GM20431 (cell line): ENCODE measurements around the gene FAM89A.

ENCODE experiments used
- in situ Hi-C: fragments of 300-500 bp; cut with MseI, MboI; formaldehyde crosslinking; loops from one replicate; pipeline ENCODE4 v1.15.0; 2020; ENCODE audit warnings: low sequenced_read_pairs; ENCODE audit not compliant: unreplicated experiment

Gene FAM89A

DNA sequence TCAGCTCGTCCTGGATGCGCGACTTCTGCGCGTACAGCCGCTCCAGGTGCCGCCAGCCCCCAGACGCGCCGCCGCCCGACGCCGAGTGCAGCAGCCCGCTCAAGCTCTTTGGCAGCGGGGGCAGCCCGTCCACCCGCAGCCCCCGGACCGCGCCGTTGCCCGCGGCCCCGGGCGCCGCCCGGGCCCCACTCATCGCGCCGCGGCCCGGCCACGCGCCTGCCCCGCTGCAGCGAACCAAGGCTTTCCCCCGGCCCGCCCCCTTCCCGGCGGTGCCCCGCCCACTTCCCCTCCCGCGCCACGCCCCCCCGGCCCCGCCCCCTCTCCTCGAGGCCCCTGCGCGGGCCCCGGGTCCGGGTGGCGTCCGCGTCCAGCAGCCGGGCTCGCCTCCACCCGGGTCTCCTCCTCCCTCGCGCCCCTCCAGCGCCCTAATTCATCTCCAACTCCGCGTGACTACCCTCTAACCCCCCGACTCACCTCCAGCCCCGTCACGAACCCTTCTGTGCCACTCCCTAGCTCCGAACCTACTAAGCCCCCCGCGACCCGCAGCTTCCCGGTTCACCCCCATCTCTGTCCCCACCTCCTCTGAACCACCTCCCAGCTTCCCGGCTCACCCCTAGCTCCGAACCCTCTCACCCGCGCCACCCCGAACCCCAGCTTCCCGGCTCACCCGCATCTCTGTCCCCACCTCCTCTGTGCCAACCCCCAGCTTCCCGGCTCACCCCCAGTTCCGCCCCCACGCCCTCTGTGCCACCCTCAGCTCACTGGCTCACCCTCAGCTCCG, at the start of gene FAM89A:
FAM89A (minus strand) TSS at position 236 of the 781 bp plus-strand sequence; CDS start at position 193, 43 bp downstream.
- in situ Hi-C loops = no loop called here

DNA sequence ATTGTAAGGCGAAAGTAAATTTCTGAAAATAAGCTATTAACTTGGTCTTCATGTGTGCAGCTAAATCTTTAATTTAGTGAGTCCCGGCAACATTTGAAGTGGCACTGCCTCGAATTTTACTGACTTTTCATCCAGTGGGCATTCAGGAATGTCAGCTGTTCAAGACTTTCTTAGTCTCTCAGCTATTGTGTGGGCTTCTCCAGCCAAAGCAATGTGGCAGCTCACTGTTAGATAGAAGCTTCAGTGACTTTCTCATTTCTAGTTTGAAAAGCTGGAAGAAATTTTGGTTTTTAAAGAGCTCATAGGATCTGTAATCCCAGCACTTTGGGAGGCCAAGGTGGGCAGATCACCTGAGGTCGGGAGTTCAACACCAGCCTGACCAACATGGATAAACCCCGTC, 44.3 kb upstream of the FAM89A start:
- in situ Hi-C loops = no loop called here

DNA sequence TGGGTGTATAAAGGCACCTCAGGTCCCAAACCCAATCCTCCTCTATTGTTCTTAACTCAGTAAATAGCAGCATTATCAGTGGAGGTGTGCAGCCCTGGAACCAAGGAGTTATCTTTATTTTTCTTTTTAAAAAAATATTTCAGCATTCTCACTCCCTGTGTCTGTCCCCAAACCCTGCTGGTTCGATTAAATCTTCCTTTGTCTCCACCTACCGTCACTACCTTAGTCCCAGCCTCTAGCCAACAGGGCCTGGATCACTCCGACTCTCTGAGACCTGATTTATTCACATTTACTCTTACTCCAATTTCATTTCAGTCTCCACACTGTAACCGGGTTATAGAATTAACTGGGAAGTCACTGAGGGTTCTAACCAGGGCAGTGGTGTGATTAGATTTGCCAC, 39.1 kb upstream of the FAM89A start:
- in situ Hi-C loops = no loop called here

DNA sequence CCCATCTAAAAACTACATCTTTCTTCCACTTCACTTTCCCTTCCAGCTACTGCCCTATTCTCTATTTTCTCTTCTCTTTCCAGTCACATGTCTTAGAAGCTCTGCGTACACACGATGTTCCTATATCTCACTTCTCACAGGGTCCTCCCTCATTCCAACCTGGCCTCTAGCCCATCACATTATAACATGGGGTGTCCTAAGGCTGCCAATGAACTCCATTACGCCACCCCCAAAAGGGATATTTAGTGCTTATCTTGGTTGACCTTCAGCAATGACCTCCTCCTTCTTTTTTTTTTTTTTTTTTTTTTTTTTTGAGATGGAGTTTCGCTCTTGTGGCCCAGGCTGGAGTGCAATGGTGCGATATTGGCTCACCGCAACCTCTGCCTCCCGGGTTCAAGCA, 38.2 kb upstream of the FAM89A start:
- in situ Hi-C loops = no loop called here

DNA sequence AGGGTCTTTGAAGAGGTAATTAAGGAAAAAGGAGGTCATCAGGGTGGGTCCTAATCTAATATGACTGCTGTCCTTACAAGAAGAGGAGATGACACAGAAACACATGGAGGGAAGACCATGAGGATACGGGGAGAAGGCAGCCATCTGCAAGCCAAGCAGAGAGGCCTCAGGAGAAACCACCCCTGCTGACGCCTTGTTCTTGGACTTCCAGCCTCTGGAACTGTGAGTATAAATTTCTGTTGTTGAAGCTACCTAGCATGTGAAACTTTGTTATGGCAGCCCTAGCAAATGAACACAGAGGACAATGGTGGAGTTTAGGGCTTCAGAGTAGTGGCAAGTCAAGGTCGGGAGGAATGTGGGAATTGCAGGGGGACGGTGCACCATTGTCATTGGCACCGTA, 36.7 kb upstream of the FAM89A start:
- in situ Hi-C loops = no loop called here

DNA sequence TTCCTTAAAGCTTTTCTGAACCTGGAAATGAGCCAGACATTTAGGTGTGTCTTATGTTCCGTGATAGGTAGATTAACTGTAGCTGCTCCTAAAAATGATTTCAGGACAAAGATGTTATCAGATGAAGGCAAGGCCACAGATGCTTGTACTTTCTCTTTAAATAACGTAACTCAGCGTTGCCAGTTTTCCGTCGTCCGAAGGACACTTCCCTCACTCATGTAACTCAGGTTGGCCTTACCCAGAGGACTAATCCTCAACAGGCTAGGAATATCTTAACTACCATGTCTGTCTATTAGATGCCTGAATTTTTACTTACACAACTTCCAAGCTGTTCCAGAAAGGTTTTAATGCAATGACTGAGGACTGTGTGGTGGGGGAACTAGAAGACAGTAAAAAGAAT, 35.4 kb upstream of the FAM89A start:
- in situ Hi-C loops = no loop called here

DNA sequence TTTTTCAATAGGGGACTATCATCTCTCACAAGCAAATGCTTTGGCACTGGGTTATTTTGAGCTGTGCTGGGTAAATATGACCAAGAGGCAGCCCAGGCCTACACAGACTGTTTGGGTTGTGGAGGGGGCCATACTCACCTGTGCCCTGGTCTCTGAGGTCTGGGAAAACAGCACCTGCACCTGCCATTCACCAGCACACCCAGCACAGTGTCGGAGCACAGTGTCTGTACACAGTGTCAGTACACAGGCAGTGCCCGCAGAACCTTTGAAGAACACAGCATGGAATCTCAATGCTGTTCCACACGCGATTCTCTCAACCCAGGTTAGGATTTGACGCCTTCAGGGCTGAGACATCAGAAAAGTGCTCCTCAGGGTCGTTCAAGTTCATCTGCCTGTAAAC, 35.0 kb upstream of the FAM89A start:
- in situ Hi-C loops = no loop called here

DNA sequence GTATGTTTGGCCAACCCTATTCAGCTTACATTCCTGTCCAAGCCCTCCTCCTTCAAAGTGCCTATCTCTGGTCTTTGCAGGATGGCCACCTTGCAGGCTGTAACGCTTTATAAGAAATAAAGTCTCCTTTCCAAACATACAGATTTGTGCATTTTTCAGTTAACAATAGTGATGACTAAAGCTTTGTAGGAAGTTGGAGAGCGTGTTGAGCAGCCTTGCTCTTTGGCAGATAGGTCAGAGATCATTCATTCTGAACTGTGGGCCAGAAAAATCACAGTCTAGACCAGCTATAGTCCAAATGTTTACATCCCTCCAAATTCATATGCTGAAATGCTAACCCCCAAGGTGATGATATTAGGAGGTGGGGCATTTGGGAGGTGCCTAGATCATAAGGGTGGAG, 34.0 kb upstream of the FAM89A start:
- in situ Hi-C loops = no loop called here

DNA sequence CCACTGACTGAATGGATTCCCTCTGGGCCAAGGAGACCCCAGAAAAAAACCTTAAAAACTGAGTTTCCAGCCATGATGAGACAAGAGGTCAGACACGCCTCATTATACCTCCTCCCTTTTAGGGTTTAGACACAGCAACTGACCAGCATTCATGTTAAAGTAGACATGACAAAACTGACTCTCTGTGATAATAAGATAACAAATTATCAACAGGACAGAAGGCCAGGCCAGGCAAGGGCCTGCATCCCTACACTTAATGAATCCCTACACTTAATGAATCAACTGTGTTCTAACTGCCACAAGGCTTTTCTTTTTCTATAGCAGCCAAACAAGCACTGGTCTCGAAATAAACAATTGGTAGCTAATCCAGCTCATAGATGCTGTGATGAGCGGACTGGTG, 33.3 kb upstream of the FAM89A start:
- in situ Hi-C loops = no loop called here

DNA sequence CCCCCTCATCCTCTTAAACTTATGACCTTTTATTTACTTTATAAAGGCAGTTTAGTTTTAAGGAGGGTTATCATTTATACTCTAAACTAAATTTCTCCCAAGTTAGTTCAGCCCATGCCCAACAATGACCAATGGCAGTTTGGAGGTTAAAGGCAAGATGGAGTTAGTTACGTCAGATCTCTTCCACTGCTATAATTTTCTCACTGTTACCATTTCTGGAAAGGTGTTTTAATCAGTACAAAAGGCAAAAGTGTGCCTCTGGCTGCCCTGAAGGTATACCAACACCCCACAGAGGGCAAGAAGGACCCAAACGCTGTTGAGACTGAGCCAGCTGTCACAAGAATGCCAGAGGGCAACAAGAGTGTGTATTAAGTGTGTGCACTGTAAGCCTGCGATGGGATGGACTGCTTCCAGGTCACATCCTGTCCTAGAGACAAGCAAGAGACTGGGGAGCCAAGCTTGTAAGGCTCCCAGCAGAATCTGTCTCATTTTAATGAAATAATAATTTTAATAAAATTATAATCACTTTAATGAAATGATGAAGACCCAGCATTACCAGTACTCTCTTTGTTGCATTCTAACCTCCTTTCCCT, 32.5 kb upstream of the FAM89A start:
- in situ Hi-C loops = no loop called here

DNA sequence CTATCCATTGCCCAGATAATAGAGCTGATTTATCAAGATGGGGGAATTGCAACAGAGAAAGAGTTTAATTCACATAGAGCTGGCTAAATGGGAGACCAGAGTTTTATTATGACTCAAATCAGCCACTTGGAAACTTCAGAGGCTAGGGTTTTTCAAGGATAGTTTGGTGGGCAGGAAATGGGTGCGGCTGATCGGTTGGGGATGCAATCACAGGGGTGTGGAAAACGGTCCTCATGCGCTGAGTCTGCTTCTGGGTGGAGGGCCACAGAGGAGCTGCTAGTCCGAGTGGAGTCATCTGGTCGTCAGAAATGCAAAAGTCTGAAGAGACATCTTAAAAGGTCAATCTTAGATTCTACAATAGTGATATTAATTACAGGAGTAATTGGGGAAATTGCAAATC, 32.0 kb upstream of the FAM89A start:
- in situ Hi-C loops = no loop called here

DNA sequence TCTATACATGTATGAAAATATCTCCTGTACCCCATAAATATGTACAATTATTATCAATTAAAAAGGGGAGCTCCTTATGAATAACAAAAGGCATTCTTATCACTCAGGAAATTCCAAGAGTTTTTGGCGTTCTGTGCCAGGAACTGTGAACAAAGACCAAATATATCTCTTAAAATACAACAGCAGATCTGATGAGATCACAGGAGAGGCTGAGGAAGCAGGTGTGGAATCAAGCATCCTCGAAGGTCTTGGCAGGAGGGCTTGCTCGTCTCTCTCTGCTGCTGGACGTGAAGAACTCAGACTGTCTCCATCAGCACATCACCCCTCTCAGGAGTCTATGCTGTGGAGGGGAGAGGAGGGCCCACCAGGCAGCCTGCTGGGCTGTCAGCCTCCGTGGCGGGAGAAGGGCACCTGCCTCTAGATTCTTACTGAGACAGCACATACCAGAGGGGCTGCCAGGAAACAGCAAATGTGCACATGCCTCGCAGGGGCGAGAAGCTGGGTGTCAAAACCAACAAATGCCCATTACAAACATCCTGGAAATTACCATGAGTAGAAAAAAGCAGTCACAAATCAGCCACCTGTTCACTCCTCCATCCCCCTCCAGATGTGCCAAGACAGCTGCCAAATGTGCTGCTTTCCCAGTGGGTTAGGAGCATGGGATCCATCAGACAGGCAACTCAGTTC, 30.8 kb upstream of the FAM89A start:
- in situ Hi-C loops = no loop called here

DNA sequence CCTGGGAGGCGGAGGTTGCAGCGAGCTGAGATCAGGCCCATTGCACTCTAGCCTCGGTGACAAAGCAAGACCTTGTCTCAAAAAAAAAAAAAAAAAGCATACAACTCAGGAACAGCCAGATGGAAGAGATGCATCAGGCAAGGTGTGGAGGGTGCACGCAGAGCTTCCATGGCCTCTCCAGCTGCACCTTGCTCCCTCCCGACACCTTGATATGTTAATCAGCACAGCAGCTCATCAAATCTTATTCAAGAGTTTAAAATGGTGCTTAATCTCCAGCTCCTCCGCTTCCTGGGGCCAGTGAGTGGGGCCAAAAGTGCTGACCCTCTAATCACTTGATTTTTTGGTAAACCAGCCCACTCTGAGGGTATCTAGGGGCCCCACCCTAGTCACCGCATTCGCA, 29.3 kb upstream of the FAM89A start:
- in situ Hi-C loops = no loop called here

DNA sequence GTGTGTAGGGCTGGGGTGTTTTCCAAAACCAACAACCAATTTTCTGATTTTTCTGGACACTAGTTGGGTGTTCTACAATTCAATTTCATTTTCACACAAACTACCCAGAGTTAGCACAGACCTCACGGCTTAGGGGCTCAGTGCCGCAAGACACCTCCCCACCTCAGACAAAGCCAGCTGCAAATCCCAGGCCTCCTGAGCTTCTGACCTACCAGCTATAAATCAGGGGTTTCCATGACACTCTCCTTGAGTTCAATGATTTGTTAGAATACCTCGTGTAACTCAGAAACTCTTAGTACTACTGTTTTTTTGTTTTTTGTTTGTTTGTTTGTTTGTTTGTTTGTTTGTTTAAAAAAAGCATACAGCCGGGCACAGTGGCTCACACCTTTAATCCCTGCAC, 28.7 kb upstream of the FAM89A start:
- in situ Hi-C loops = no loop called here

DNA sequence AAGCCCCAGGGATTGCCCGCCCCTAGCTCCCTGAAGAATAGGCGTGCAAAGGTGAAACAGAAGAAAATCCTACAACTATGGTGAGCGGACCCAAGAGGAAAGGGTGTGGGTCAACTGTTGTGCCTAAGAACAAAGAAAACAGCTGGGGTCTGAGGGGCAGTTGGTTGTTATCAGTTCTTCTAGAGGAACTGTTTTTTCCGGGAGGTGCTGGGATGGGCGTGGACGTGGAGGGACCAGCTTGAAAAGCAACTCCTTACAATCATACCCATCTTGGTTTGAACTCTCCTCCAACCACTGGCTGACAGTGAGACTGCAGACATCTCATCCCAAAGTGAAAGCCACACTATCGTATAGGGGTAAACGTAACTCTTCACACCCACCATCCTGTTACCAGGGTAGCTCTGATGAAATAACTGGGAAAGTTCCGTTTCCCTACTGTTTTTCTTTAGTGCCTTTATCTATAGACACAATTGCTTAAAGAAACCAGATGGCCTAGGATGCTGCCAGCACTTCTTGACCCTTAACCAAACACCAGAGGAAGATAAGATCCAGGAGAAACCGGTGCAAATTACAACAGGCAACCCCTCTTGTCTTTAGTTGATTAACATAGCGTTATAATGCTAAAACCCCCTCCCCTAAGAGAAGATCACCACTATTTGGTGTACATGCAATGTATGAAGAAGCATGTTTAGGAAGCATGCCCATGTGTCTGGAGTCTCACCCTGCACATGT, 25.6 kb upstream of the FAM89A start:
- in situ Hi-C loops = no loop called here

DNA sequence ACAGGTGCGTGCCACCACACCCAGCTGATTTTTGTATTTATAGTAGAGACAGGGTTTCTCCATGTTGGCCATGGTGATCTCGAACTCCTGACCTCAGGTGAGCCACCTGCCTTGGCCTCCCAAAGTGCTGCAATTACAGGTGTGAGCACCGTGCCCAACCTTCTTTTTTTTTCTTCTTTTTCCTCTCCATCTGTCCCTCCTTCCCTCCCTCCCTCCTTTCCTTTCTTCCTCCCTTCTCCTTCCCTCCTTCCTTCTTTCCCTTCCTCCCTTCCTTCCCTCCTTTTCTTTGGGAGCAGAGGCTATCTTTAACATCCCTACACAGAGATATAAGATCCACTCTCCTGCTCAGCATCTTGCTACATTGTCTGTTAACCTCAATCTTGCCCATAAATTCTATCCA, 24.4 kb upstream of the FAM89A start:
- in situ Hi-C loops = no loop called here

DNA sequence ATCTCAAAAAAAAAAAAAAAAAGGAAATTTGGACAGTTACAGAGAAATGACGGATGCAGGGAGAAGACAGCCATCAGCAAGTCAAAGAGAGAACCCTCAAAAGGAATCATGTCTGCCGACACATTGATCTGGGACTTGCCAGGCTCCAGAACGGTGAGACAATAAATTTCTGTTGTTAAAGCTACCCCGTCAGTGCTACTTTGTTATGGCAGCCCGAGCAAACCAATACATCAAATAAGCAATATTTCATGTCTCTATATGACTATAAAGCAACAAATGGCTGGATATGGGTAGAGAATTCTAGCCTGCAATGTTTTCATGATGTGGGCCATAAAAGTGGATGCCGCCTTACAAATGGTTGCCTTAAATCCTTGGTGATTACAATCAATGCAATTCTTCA, 23.3 kb upstream of the FAM89A start:
- in situ Hi-C loops = no loop called here

DNA sequence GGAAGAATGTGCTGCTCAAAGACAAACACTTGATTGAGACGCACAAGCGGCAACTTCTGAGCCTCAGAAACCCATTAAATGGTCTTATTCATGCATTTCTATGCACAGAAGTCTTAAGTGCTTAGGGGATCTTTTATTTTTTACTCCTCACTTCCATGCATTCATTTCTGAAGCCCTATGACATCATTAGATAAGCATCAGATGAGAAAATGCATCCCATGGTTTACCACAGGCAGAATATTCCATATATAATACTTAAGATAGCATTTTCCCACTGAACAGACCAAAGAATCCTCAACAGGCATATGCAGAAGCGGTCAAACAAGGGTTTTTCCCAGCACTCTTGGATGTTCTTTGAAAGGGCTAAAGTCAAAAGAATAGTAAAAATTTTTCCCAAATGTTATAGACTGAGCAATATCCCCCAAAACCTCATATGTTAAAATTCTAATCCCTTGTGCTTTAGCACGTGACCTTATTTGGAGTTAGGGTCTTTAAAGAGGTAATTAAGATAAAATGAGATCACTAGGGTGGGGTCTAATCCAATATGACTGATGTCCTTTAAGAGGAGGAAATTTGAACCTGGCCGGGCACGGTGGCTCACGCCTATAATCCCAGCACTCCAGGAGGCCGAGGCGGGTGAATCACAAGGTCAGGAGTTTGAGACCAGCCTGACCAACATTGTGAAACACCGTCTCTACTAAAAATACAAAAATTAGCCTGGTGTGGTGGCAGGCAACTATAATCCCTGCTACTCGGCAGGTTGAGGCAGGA, 22.6 kb upstream of the FAM89A start:
- in situ Hi-C loops = no loop called here

DNA sequence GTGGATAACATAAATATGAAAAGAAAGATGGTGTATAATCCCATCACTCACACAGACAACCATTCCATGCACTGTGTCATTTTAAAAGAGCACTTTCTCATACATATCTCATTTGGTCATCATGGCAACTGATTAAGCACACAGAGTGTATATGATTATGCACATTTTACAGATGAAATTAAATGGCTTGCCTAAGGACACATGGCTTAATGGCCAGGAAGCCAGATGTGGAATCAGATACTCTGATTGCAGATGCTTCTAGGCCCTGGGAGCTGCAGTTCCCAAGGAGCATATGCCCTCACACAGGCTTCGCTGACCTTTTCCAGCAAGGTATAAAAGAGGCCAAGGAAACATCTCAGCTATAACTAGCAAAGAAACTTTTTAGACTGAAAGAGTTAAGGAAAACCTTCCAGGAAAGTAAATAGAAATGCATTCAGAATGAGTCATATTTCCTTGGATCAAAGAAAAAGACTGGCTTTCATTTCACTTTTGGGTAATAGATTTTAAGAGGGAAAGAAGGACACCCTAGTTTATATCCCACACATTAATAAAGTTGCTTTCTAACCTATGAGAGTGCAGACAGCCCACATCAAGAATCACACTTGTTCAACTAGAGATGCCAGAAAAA, 19.6 kb upstream of the FAM89A start:
- in situ Hi-C loops = no loop called here
